Measurements from ENCODE around the gene ARHGEF1. TPM values are rescaled to one million over a fixed set of nuclear protein-coding genes. Genes with fewer than 3 reads are reported as not detected.

Gene ARHGEF1
- polyA plus RNA-seq, 1 donor (not counting 4 experiments of a cell fraction or from before 2014, with no cell fraction given) = 30.5 TPM

DNA sequence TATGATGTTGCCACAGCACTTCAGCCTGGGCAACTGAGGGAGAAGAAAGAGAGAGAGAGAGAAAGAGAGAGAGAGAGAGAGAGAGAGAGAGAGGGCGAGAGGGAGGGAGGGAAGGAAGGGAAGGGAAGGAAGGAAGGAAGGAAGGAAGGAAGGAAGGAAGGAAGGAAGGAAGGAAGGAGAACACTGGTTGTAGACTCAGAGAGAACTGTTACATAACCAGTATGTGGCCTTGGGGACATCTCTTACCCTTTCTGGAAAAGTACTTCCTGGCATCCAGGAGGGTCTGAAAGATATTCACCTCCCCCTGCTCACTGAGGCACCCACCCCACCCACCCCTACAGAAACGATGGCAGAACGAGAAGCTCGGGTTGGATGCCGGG is 2.7 kb upstream of the ARHGEF1 start:
- H3K27ac ChIP-seq (ENCODE audit: control insufficient read depth, insufficient read depth, low read length) = no peak overlapping the region
- no peak for TF ChIP-seq EZH2 (IDR thresholded peaks at IDR 0.05; ENCODE audit: low read length)
- TF ChIP-seq CTCF (optimal IDR thresholded peaks at IDR 0.05 in 1 of 3, IDR thresholded peaks at IDR 0.05 in 1 of 3, conservative IDR thresholded peaks at IDR 0.05 in 1 of 3; ENCODE audit: extremely low read depth in 1 of 3, insufficient read depth in 2 of 3, low read length in 3 of 3) = no peak
- no peak overlapping the region for H3K4me3 ChIP-seq (ENCODE audit: control insufficient read depth in 2 of 3, extremely low read depth in 1 of 3, insufficient read depth in 2 of 3, low read depth in 1 of 3, low read length in 3 of 3)
- H3K79me2 ChIP-seq (ENCODE audit: control insufficient read depth, insufficient read depth, low read length) = peaks cover 15% of the 10 kb centered on the region
- no peak overlapping the region for H3K4me2 ChIP-seq (ENCODE audit: control insufficient read depth, extremely low read depth, insufficient read depth, low read depth, low read length)
- peaks cover 0 to 1% of the 10 kb centered on the region in 2 experiments for H3K36me3 ChIP-seq (ENCODE audit: control insufficient read depth in 2 of 2, extremely low read depth in 1 of 2, insufficient read depth in 2 of 2, low read length in 2 of 2)
- no peak for FAIRE-seq
- H3K9me3 ChIP-seq (ENCODE audit: control insufficient read depth, low read depth, low read length) = no peaks in the 10 kb centered on the region
- H3K27me3 ChIP-seq (ENCODE audit: control insufficient read depth, extremely low read depth, insufficient read depth, low read length) = peaks cover 5% of the 10 kb centered on the region
- dilution Hi-C loops (cut with MboI; ENCODE audit: extremely low pct_ligation_motif_present, low sequenced_read_pairs) = no loop called here
- no peaks in the 10 kb centered on the region for H3K9me1 ChIP-seq (ENCODE audit: control insufficient read depth, extremely low read depth, insufficient read depth, low read length)
- DNase-seq (ENCODE audit: low read depth, low spot score) = no peak
- no peaks in the 10 kb centered on the region for H4K20me1 ChIP-seq (ENCODE audit: control insufficient read depth, extremely low read depth, insufficient read depth, low read length)
- no peak overlapping the region for H3K9ac ChIP-seq (ENCODE audit: control insufficient read depth, extremely low read depth, insufficient read depth, low read length)
- no peak overlapping the region for H2AFZ ChIP-seq (ENCODE audit: control insufficient read depth, low read length)
- peaks cover 15% of the 10 kb centered on the region for H3K4me1 ChIP-seq (ENCODE audit: control insufficient read depth, extremely low read depth, insufficient read depth, low read length)

- dilution Hi-C loops (cut with MboI; ENCODE audit: extremely low pct_ligation_motif_present, low sequenced_read_pairs) = no loop called here
- Histone ChIP-seq H3K4me3 (ENCODE audit: control insufficient read depth in 2 of 3, extremely low read depth in 1 of 3, insufficient read depth in 2 of 3, low read depth in 1 of 3, low read length in 3 of 3) (peak overlapping the region; percentile 94 to 99 (median 99)), H3K79me2 (ENCODE audit: control insufficient read depth, insufficient read depth, low read length) (peaks cover 37% of the 10 kb centered on the region), H3K4me2 (ENCODE audit: control insufficient read depth, extremely low read depth, insufficient read depth, low read depth, low read length) (peak overlapping the region; percentile 85), H4K20me1 (ENCODE audit: control insufficient read depth, extremely low read depth, insufficient read depth, low read length) (no peaks in the 10 kb centered on the region), H3K9ac (ENCODE audit: control insufficient read depth, extremely low read depth, insufficient read depth, low read length) (peak overlapping the region; percentile 92), H3K4me1 (ENCODE audit: control insufficient read depth, extremely low read depth, insufficient read depth, low read length) (peaks cover 43% of the 10 kb centered on the region), H3K27me3 (ENCODE audit: control insufficient read depth, extremely low read depth, insufficient read depth, low read length) (no peaks in the 10 kb centered on the region), H3K9me1 (ENCODE audit: control insufficient read depth, extremely low read depth, insufficient read depth, low read length) (peaks cover 6% of the 10 kb centered on the region), H3K9me3 (ENCODE audit: control insufficient read depth, low read depth, low read length) (no peaks in the 10 kb centered on the region), H3K36me3 (ENCODE audit: control insufficient read depth in 2 of 2, extremely low read depth in 1 of 2, insufficient read depth in 2 of 2, low read length in 2 of 2) (peaks cover 3 to 4% of the 10 kb centered on the region in 2 experiments), H2AFZ (ENCODE audit: control insufficient read depth, low read length) (peak overlapping the region; percentile 44), H3K27ac (ENCODE audit: control insufficient read depth, insufficient read depth, low read length) (peak overlapping the region; percentile 81)
- FAIRE-seq (peak; percentile 20), DNase-seq (ENCODE audit: low read depth, low spot score) (no peak)
- no peak for TF ChIP-seq CTCF (optimal IDR thresholded peaks at IDR 0.05 in 1 of 3, IDR thresholded peaks at IDR 0.05 in 1 of 3, conservative IDR thresholded peaks at IDR 0.05 in 1 of 3; ENCODE audit: extremely low read depth in 1 of 3, insufficient read depth in 2 of 3, low read length in 3 of 3)
- TF ChIP-seq EZH2 (IDR thresholded peaks at IDR 0.05; ENCODE audit: low read length) = no peak
Observed at GRCh38 chr19:41883463-41883820, 458 bp downstream of the ARHGEF1 start.
